HepG2 (cell line): ENCODE measurements around the gene AP5B1. TPM values are rescaled to one million over a fixed set of nuclear protein-coding genes. Genes with fewer than 3 reads are reported as not detected.

ENCODE experiments used
- ATAC-seq: fragments of 200-7000 bp; cut with Tn5 transposase; 3 replicates; pipeline ENCODE4 v1.9.1; 2020; ENCODE audit warnings: mild to moderate bottlenecking, moderate library complexity
- BruUV-seq: library from RNA; stranded (reverse); fragments of 400-500 nt; replicated peaks from 2 replicates; lab custom pipeline; 2021; lab: Mats Ljungman, UMichigan
- CTCF ChIA-PET: fragments of 300-600 bp; formaldehyde crosslinking; extraction: SDS; loops from one replicate; lab custom pipeline; 2021; ENCODE audit warnings: low total read pairs, inconsistent platforms, low intra/inter-chr PET ratio; lab: Yijun Ruan, JAX
- POLR2A ChIA-PET: fragments of 350-600 bp; sonication (Branson Sonifier 250); formaldehyde crosslinking; loops from one replicate; lab custom pipeline; 2020; ENCODE audit warnings: antibody characterized with exemption, inconsistent platforms; lab: Yijun Ruan, JAX
- DNase-seq: peaks from one replicate; pipeline ENCODE4 v3.0.0-alpha.2; 2015; ENCODE audit warnings: low spot score
- FAIRE-seq: peaks from 3 replicates; lab custom pipeline; 2011; peaks lifted over from hg19 to GRCh38; lab: Jason Lieb, UNC
- H2AFZ ChIP-seq: one replicate; pipeline ENCODE4 v1.6.1; 2011; ENCODE audit warnings: low read length, inconsistent platforms
- H3K27ac ChIP-seq: fragments of 300-600 bp; 3 replicates; pipeline ENCODE4 v1.8.0; 2011; ENCODE audit warnings: mixed run types, mild to moderate bottlenecking, mixed read lengths, low read length, inconsistent platforms; ENCODE audit not compliant: insufficient read depth; ENCODE audit errors: extremely low read length
- H3K27me3 ChIP-seq, 2 experiments: fragments of 200-600 bp in 1 of 2; 2 replicates in 1 of 2; 3 replicates in 1 of 2; pipeline versions ENCODE4 v1.6.0 to v1.8.0; 2011; ENCODE audit warnings: low read length in 2 of 2, mild to moderate bottlenecking in 2 of 2, moderate library complexity in 2 of 2, inconsistent platforms in 1 of 2; ENCODE audit not compliant: insufficient read depth in 2 of 2, control insufficient read depth in 1 of 2
- H3K36me3 ChIP-seq, 2 experiments: fragments of 200-600 bp in 1 of 2; replicated peaks in 1 of 2; 2 replicates in 1 of 2; 3 replicates in 1 of 2; pipeline versions ENCODE4 v1.5.1 to v1.8.0; 2011; ENCODE audit warnings: low read length in 2 of 2, inconsistent platforms in 1 of 2; ENCODE audit not compliant: insufficient read depth in 2 of 2, control insufficient read depth in 1 of 2
- H3K4me1 ChIP-seq: 2 replicates; pipeline ENCODE4 v1.5.1; 2012; ENCODE audit warnings: low read length, inconsistent platforms; ENCODE audit not compliant: insufficient read depth
- H3K4me2 ChIP-seq: 2 replicates; pipeline ENCODE4 v1.6.0; 2011; ENCODE audit warnings: low read depth, low read length, inconsistent platforms
- H3K4me3 ChIP-seq, 3 experiments: fragments of 200-600 bp in 1 of 3; sonication (generic), shearing (Covaris generic) in 1 of 3; replicated peaks in 1 of 3; 2 replicates each; pipeline ENCODE4 v1.5.1; 2011 to 2016; ENCODE audit warnings: low read length in 3 of 3, inconsistent platforms in 2 of 3, low read depth in 2 of 3, mild to moderate bottlenecking in 2 of 3, control low read depth in 1 of 3, mixed read lengths in 1 of 3; ENCODE audit not compliant: insufficient read depth in 1 of 3
- H3K79me2 ChIP-seq: one replicate; pipeline ENCODE4 v1.6.1; 2011; ENCODE audit warnings: low read length, inconsistent platforms; ENCODE audit not compliant: insufficient read depth
- H3K9ac ChIP-seq: 2 replicates; pipeline ENCODE4 v1.6.0; 2011; ENCODE audit warnings: mild to moderate bottlenecking, low read depth, low read length, inconsistent platforms; ENCODE audit not compliant: insufficient read depth
- H3K9me3 ChIP-seq: 2 replicates; pipeline ENCODE4 v1.5.1; 2012; ENCODE audit warnings: mild to moderate bottlenecking, low read length
- H4K20me1 ChIP-seq: 2 replicates; pipeline ENCODE4 v1.6.0; 2011; ENCODE audit warnings: inconsistent platforms, mild to moderate bottlenecking, low read length, moderate library complexity; ENCODE audit not compliant: insufficient read depth
- ATF7-NPFF ChIP-seq: sonication (generic); formaldehyde crosslinking; IDR thresholded peaks from 2 replicates; pipeline ENCODE4 v1.8.1; 2023; ENCODE audit warnings: mild to moderate bottlenecking, low read depth, missing genetic modification reagents, moderate library complexity
- JDP2 ChIP-seq: sonication (generic); formaldehyde crosslinking; IDR thresholded peaks from 2 replicates; pipeline ENCODE4 v1.8.1; 2022; ENCODE audit warnings: missing genetic modification reagents, borderline replicate concordance
- NCOA2 ChIP-seq: sonication (generic); formaldehyde crosslinking; IDR thresholded peaks from 2 replicates; pipeline ENCODE4 v1.8.0; 2022; ENCODE audit warnings: inconsistent platforms
- NFATC3 ChIP-seq: sonication (generic); formaldehyde crosslinking; IDR thresholded peaks from 2 replicates; pipeline ENCODE4 v1.5.1; 2020; ENCODE audit warnings: mild to moderate bottlenecking, missing genetic modification reagents
- SAP130 ChIP-seq: IDR thresholded peaks from 2 replicates; pipeline ENCODE4 v1.6.1; 2016; ENCODE audit warnings: low read depth
- SMAD9 ChIP-seq: sonication (generic); formaldehyde crosslinking; IDR thresholded peaks from 2 replicates; pipeline ENCODE4 v1.5.1; 2020; ENCODE audit warnings: mild to moderate bottlenecking, missing genetic modification reagents
- ZBTB38 ChIP-seq: sonication (generic); formaldehyde crosslinking; IDR thresholded peaks from 2 replicates; pipeline ENCODE4 v1.5.1; 2020; ENCODE audit warnings: mild to moderate bottlenecking, missing genetic modification reagents
- ZNF20 ChIP-seq: sonication (generic); formaldehyde crosslinking; IDR thresholded peaks from 2 replicates; pipeline ENCODE4 v1.4.0; 2020; ENCODE audit warnings: mild to moderate bottlenecking, moderate library complexity, missing genetic modification reagents
- WGBS: methylation state at CpG from one replicate; pipeline ENCODE4 v1.1.6; 2017; ENCODE audit warnings: low lambda C conversion rate; 5-methylcytosine and 5-hydroxymethylcytosine counted together
- in situ Hi-C: cut with HindIII; loops from 2 replicates; pipeline ENCODE4 v1.10.0; 2017; ENCODE audit warnings: low pct_unique_long_range_greater_than_20kb; ENCODE audit not compliant: extremely low pct_ligation_motif_present
- intact Hi-C: fragments of 100-400 bp; cut with micrococcal nuclease; formaldehyde crosslinking; loops from one replicate; pipeline ENCODE4 v1.10.0; 2022; ENCODE audit not compliant: unreplicated experiment
- polyA plus RNA-seq, 8 experiments: library from polyadenylated mRNA; depleted of rRNA in 3 of 8; stranded (reverse) in 7 of 8; unstranded in 1 of 8; fragments of >200 nt; fragmentation: Illumina TruSeq in 4 of 8; extraction: Trizol in 4 of 8; gene quantifications; 2 replicates each; pipeline versions ENCODE4 v1.2.1 to v1.2.3, GENCODE V29; 2011 to 2016; ENCODE audit warnings: low read depth in 4 of 8, missing spikeins in 1 of 8, mixed read lengths in 1 of 8; ENCODE audit not compliant: insufficient read depth in 1 of 8
- total RNA-seq, 5 experiments: library from RNA; depleted of rRNA; stranded (reverse); fragments of >200 nt; fragmentation: Illumina TruSeq; extraction: Trizol; gene quantifications; 2 replicates each; pipeline ENCODE4 v1.2.3, GENCODE V29; 2016; ENCODE audit warnings: low read depth in 1 of 5
- TF ChIP-seq, protein P1 (sequence below): sonication (generic); formaldehyde crosslinking; IDR thresholded peaks from 2 replicates; pipeline ENCODE4 v1.4.0; 2020; ENCODE audit warnings: low read depth, missing genetic modification reagents

AP5B1 gene
- total and polyA plus RNA-seq, 2 of the 13 experiments (the other 11 are each of a cell fraction or from before 2014, with no cell fraction given), result 1.7 to 4.4 TPM

DNA sequence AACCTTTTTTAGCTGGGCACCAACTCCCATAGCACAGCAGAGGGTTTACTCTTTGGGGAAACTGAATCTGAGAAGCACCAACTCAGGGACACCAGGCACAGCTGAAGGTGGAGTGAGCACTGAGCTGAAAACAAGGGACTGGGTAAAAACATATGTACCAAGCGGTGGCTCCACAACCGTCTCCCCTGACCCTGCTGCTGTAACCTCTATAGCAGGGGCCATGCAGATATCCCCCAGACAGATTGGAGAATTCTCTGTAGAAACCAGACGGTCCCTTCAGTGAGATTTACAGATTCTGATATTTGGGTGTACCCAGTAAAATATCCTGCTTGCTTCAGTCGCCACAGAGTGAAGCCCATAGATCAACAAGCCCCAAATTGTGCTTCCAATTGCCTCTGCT, 48.7 kb upstream of the AP5B1 start:
- no peak overlapping the region for H3K27ac ChIP-seq
- H2AFZ ChIP-seq, result no peak overlapping the region
- H3K9me3 ChIP-seq, result no peaks in the 10 kb centered on the region
- H3K4me3 ChIP-seq, result no peak overlapping the region
- in situ Hi-C loops, result no loop called here
- no peaks in the 10 kb centered on the region for H3K36me3 ChIP-seq
- ATAC-seq, result no peak
- POLR2A ChIA-PET, result no interaction called here
- no peak for DNase-seq
- no peak overlapping the region for H3K4me2 ChIP-seq
- intact Hi-C loops, result no loop called here
- TF ChIP-seq ZBTB38 (CRISPR knock-in tag) (no peak), JDP2 (CRISPR knock-in tag) (no peak), NCOA2 (CRISPR knock-in tag) (no peak), NFATC3 (CRISPR knock-in tag) (no peak), ZNF20 (CRISPR knock-in tag) (no peak), SAP130 (CRISPR knock-in tag) (no peak), SMAD9 (CRISPR knock-in tag) (no peak), ATF7-NPFF (CRISPR knock-in tag) (no peak)
- TF ChIP-seq, protein P1, sequence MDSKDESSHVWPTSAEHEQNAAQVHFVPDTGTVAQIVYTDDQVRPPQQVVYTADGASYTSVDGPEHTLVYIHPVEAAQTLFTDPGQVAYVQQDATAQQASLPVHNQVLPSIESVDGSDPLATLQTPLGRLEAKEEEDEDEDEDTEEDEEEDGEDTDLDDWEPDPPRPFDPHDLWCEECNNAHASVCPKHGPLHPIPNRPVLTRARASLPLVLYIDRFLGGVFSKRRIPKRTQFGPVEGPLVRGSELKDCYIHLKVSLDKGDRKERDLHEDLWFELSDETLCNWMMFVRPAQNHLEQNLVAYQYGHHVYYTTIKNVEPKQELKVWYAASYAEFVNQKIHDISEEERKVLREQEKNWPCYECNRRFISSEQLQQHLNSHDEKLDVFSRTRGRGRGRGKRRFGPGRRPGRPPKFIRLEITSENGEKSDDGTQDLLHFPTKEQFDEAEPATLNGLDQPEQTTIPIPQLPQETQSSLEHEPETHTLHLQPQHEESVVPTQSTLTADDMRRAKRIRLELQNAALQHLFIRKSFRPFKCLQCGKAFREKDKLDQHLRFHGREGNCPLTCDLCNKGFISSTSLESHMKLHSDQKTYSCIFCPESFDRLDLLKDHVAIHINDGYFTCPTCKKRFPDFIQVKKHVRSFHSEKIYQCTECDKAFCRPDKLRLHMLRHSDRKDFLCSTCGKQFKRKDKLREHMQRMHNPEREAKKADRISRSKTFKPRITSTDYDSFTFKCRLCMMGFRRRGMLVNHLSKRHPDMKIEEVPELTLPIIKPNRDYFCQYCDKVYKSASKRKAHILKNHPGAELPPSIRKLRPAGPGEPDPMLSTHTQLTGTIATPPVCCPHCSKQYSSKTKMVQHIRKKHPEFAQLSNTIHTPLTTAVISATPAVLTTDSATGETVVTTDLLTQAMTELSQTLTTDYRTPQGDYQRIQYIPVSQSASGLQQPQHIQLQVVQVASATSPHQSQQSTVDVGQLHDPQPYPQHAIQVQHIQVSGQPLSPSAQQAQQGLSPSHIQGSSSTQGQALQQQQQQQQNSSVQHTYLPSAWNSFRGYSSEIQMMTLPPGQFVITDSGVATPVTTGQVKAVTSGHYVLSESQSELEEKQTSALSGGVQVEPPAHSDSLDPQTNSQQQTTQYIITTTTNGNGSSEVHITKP, result no peak
- H3K27me3 ChIP-seq, result peaks cover 0 to 22% of the 10 kb centered on the region in 2 experiments; a peak in 1 of 5 replicates
- no peak overlapping the region for H3K9ac ChIP-seq
- no TSS peak for BruUV-seq
- 24% methylated on average over 4 of the region's 4 CpGs for WGBS
- H4K20me1 ChIP-seq, result no peaks in the 10 kb centered on the region
- no peak for FAIRE-seq
- H3K79me2 ChIP-seq, result no peaks in the 10 kb centered on the region
- CTCF ChIA-PET, result no interaction called here
- H3K4me1 ChIP-seq, result peaks cover 14% of the 10 kb centered on the region
